HG03175 (cell line): ENCODE results near the gene MYO9A.
"Not testable (repeated sequence)": the region's sequence is repeated elsewhere in the genome, so short reads cannot be mapped to it uniquely, and the experiment has no call there.

ENCODE experiments used
- ATAC-seq: cut with Tn5 transposase; IDR thresholded peaks from one replicate; pipeline ENCODE4 v1.9.1; 2021; ENCODE audit warnings: mild to moderate bottlenecking, moderate library complexity; ENCODE audit not compliant: unreplicated experiment

Gene MYO9A

GRCh38 chr15:72053297-72053696 is 64.7 kb downstream of the MYO9A start:
- ATAC-seq, result not testable (repeated sequence)

- ATAC-seq, result no peak
Measured at GRCh38 chr15:72050700-72051099, 67.2 kb downstream of the MYO9A start.

GRCh38 chr15:72047020-72047419 is 70.9 kb downstream of the MYO9A start:
- ATAC-seq, result no peak

DNA sequence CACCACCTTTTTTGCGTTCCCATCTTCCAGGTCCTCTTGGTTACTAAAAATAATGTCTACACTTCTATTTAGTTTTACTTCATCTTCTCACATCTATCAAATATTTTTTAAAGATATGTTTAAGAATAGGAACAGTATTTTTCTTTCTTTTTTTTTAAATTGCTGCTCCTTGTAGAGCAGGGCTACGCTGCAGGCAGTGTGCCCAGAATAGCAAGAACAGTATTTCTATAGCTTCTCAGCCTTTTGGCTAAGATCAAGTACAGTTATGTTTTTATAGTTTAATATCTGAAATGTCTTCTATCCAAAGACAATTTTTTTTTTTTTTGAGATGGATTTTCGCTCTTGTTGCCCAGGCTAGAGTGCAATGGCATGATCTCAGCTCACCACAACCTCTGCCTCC is 73.0 kb downstream of the MYO9A start:
- no peak for ATAC-seq

GRCh38 chr15:72042865-72043264 is 75.1 kb downstream of the MYO9A start:
- ATAC-seq, result no peak

DNA sequence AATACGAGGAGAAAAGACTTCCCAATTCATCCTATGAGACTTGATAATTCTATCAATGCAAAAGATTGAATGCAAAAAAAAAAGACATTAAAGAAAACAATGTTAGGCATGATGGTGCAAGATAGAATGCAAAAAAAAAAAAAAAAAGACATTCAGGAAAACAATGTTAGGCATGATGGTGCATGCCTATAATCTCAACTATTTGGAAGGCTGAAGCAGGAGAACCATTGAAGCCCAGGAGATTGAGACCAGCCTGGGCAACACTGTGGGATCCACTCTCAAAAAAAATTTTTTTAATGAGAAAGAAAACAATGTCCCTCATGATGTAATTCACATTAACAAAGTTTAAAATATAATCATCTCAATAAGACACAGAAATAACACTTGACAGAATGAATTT is 75.9 kb downstream of the MYO9A start:
- ATAC-seq, result no peak

- no peak for ATAC-seq
Measured at GRCh38 chr15:72037321-72037720, 80.6 kb downstream of the MYO9A start.

DNA sequence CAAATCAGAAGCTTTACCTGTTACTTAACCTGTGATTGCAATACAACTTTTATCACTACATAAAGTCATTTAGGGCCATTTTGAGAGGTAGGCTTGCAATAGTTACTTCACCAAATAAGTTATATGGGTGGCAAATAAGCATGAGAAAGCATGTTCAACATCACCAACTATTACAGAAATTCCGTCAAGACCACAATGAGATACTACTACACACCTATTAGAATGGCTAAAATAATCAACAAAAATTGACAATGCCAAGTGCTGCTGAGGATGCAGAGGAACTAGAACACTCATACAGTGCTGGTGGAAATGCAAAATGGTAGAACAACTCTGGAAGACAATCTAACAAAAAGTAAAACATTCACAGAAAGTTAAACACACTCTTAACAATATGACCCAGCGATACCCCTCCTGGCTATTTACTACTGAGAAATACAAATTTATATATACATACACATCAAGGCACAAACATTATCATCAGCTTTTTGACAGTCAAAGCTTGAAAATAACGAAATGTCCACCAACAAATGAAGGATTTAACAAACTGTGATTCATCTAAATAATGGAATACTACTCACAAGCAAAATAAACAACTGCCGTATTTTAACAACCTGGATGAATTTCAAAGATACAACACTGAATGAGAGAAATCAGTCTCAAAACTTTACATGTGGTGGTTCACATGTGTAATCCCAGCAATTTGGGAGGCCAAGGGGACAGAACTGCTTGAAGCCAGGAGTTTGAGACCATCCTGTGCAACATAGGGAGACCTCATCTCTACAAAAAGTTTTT is 82.9 kb downstream of the MYO9A start:
- ATAC-seq, result no peak

DNA sequence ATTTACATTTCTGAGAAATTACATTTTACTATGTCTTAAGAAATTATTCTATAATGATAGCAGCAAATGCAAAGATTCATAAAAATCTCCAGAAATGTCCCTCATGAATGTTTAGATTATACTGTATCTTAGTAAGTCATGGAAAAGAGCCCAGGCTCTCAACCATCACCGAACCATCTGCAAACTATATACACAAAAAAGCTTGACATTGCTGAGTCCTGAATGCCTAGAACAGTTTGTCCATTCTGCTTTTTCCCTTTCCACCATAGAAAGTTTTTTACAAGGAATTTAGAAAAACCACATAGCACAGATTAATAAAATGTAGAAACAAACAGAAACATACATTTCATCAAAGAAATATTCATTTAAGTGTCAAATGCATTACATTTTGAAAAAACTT is 83.6 kb downstream of the MYO9A start:
- ATAC-seq, result no peak

- ATAC-seq, result no peak
Measured at GRCh38 chr15:72033711-72034110, 84.2 kb downstream of the MYO9A start.

DNA sequence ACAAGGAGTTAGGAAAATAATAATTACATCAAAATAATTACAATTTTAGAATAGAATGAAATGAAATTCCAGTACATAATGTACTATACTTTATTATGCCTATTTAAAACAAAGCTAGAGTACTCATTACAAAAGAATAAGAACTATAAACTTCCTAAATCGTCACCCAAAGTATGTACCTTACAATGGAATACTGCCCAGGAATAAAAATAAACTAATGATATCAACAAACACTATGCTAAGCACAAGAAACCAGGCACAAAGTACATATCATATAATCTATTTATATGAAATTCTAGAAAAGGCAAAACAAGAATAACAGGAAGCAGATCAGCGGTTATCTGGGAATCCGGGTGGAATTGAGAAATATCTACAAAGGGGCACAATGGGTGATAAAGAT is 84.7 kb downstream of the MYO9A start:
- ATAC-seq, result no peak

- no peak for ATAC-seq
Measured at GRCh38 chr15:72021604-72022003, 96.3 kb downstream of the MYO9A start.

GRCh38 chr15:72020799-72021198 is 97.2 kb downstream of the MYO9A start:
- ATAC-seq, result no peak

DNA sequence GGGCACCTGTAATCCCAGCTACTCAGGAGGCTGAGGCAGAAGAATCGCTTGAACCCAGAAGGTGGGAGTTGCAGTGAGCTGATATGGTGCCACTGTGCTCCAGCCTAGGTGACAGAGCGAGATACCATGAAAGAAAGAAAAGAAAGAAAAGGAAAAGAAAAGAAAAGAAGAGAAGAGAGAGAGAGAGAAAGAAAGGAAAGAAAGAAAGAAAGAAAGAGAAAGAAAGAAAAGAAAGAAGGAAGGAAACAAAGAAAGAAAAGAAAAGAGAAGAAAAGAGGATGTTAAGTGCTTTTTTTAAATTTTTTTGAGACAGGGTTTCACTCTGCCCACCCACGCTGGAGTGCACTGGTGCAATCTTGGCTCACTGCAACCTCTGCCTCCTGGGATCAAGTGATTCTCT is 103.4 kb downstream of the MYO9A start:
- not testable (repeated sequence) for ATAC-seq

GRCh38 chr15:72013703-72014102 is 104.2 kb downstream of the MYO9A start:
- no peak for ATAC-seq

DNA sequence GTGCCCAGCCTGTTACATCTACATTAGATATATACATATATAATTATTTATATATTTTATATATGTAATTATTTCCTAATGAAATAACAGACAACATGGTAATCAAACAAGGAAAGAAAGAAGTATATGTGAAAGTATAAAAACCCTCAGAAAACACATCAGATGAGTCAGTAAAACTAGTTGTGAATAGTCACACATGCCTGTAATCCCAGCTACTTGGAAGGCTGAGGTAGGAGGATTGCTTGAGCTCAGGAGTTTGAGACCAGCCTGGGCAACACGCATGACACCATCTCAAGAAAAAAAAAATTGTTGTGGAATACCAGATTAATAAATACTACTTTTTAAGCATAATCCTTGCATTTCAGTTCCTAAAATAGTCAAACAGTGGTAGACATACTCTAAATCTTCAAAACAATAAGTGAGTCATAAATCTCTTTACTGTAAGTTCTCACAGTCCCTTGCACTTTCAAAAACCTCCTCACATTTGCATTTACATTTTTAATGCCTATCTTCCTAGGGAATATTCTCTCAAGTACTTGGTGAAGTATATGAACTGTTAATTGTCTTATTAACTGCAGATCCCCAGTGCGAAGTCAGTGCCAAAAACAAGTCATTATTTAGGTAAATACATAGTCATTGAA is 106.5 kb downstream of the MYO9A start:
- ATAC-seq, result no peak

DNA sequence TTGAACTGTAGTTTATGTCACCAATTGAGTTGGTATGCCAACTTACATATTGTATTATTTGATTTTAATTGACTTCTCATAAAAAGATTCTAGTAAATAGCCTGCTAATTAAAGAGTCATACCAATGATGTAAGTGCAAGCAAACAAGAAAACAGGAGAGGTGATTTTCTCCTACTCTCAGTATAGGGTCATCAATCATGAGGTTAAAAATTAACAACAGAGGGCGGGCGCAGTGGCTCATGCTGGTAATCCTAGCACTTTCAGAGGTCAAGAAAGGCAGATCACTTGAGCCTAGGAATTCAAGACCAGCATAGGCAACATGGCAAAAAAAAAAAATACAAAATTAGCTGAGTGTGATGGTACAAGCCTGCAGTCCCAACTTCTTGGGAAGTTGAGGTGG is 108.7 kb downstream of the MYO9A start:
- ATAC-seq, result no peak

DNA sequence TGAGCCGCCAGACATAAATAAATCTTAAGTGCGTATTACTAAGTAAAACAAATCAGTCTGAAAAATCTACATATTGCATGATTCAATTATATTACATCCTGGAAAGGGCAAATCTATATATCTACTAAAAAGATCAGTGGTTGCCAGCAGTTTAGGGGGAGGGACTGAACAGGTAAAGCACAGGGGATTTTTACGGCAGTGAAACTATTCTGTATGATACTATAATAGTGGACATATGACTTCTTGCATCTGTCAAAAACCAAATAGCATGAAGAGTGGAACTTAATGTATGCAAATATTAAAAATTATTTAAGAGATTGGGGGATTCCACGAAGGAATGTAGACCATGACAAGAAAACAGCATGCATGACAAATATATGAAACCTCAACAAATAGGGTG is 111.6 kb downstream of the MYO9A start:
- no peak for ATAC-seq

GRCh38 chr15:72005483-72005882 is 112.5 kb downstream of the MYO9A start:
- no peak for ATAC-seq

DNA sequence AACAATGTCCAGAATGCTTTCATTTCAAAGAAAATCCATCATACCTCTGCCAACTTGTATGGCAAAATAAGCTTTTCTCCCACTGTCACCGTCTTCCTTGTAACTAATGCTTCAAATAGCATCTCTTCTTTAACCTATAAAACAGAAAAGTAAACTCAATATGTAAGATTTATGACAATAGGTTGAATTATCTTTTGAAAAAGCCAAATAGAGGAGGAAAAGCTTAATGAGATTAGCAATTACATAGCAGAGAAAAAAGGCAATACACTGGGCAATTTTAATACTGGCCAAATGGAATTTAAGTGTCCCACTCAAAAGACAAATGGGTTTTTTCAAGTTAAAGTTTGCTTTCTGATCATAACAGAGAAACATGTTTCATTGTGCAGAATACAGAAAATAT is 118.1 kb downstream of the MYO9A start:
- no peak for ATAC-seq

DNA sequence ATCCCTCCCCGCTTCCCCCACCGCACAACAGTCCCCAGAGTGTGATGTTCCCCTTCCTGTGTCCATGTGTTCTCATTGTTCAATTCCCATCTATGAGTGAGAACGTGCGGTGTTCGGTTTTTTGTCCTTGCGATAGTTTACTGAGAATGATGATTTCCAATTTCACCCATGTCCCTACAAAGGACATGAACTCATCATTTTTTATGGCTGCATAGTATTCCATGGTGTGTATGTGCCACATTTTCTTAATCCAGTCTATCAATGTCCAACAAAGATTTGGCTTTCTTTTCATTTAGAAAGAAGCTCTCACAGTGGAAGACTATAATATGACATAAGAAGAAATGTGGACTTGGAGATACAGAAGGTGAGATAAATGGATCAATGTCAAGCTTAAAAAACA is 119.2 kb downstream of the MYO9A start:
- ATAC-seq, result not testable (repeated sequence)

DNA sequence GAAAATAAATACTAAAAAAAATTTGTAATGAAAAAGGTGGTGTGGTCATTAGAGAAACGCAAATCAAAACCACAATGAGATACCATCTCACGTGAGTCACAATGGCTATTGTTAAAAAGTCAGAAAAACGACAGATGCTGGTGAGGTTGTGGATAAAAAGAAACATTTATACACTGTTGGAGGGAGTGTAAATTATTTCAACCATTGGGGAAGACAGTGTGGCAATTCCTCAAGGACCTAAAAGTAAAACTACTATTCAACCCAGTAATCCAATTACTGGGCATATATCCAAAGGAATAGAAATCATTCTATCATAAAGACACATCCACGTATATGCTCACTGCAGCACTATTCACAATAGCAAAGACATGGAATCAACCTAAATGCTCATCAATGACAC is 120.3 kb downstream of the MYO9A start:
- ATAC-seq, result no peak

GRCh38 chr15:71975816-71976150 is 142.2 kb downstream of the MYO9A start:
- ATAC-seq, result no peak
